Measurements from ENCODE around the gene STK40. TPM values are rescaled to one million over a fixed set of nuclear protein-coding genes. Genes with fewer than 3 reads are reported as not detected.

The STK40 gene
- total RNA-seq, 2 donors from 2014 or later, result 30.8 to 111 TPM

GRCh38 chr1:36384542-36385409 is 948 bp downstream of the STK40 start:
- Histone ChIP-seq H3K4me1 (replicated peaks) (peaks cover 19% of the 10 kb centered on the region), H3K4me3 (peak overlapping the region; percentile 81 to 96), H3K27me3 (replicated peaks; ENCODE audit: insufficient read depth) (no peaks in the 10 kb centered on the region), H3K9me3 (no peaks in the 10 kb centered on the region), H3K36me3 (no peaks in the 10 kb centered on the region), H3K27ac (peak overlapping the region; percentile 98 to 99)
- intact Hi-C loops (cut with DNase I), result loop anchor here (5.0 kb wide), 1 partner anchor 227 kb away; the partner anchor contains the start of gene MAP7D1
- WGBS, result under 1% methylated on average over 25 of the region's 25 CpGs
- peak; percentile 51 for TF ChIP-seq POLR2A (IDR thresholded peaks at IDR 0.05)
- TF ChIP-seq CTCF (IDR thresholded peaks at IDR 0.05), result no peak
- TF ChIP-seq POLR2AphosphoS5 (IDR thresholded peaks at IDR 0.05), result peak; percentile 44
- DNase-seq (ENCODE audit: low spot score), result peak; percentile 74

- H3K4me1 ChIP-seq (replicated peaks), result peaks cover 19% of the 10 kb centered on the region
- intact Hi-C loops (cut with DNase I), result no loop called here
- H3K36me3 ChIP-seq, result no peaks in the 10 kb centered on the region
- no peaks in the 10 kb centered on the region for H3K9me3 ChIP-seq
- TF ChIP-seq POLR2A (IDR thresholded peaks at IDR 0.05), result no peak
- TF ChIP-seq CTCF (IDR thresholded peaks at IDR 0.05), result no peak
- no peak for TF ChIP-seq POLR2AphosphoS5 (IDR thresholded peaks at IDR 0.05)
- H3K4me3 ChIP-seq, result no peak overlapping the region
- H3K27ac ChIP-seq, result no peak overlapping the region
- DNase-seq (ENCODE audit: low spot score), result no peak
- H3K27me3 ChIP-seq (replicated peaks; ENCODE audit: insufficient read depth), result no peaks in the 10 kb centered on the region
- 94% methylated on average over 4 of the region's 4 CpGs for WGBS
Measured at GRCh38 chr1:36383240-36383639, 2.5 kb downstream of the STK40 start.

GRCh38 chr1:36382669-36383068 is 3.1 kb downstream of the STK40 start:
- WGBS, result 97% methylated on average over 4 of the region's 4 CpGs
- no peak overlapping the region for H3K27ac ChIP-seq
- H3K9me3 ChIP-seq, result no peaks in the 10 kb centered on the region
- H3K36me3 ChIP-seq, result no peaks in the 10 kb centered on the region
- intact Hi-C loops (cut with DNase I), result no loop called here
- H3K27me3 ChIP-seq (replicated peaks; ENCODE audit: insufficient read depth), result no peaks in the 10 kb centered on the region
- H3K4me3 ChIP-seq, result no peak overlapping the region
- DNase-seq (ENCODE audit: low spot score), result no peak
- TF ChIP-seq POLR2AphosphoS5 (IDR thresholded peaks at IDR 0.05), result no peak
- TF ChIP-seq CTCF (IDR thresholded peaks at IDR 0.05), result no peak
- no peak for TF ChIP-seq POLR2A (IDR thresholded peaks at IDR 0.05)
- H3K4me1 ChIP-seq (replicated peaks), result peaks cover 19% of the 10 kb centered on the region

- DNase-seq (ENCODE audit: low spot score), result no peak
Measured at GRCh38 chr1:36382231-36382630, 3.5 kb downstream of the STK40 start.

More at GRCh38 chr1:36382231-36382630, 3.5 kb downstream of the STK40 start:
- TF ChIP-seq POLR2A (IDR thresholded peaks at IDR 0.05) (no peak), POLR2AphosphoS5 (IDR thresholded peaks at IDR 0.05) (no peak), CTCF (IDR thresholded peaks at IDR 0.05) (no peak)
- Histone ChIP-seq H3K27me3 (replicated peaks; ENCODE audit: insufficient read depth) (no peaks in the 10 kb centered on the region), H3K36me3 (no peaks in the 10 kb centered on the region), H3K27ac (no peak overlapping the region), H3K9me3 (no peaks in the 10 kb centered on the region), H3K4me1 (replicated peaks) (peaks cover 16% of the 10 kb centered on the region), H3K4me3 (no peak overlapping the region)
- 92% methylated on average over 9 of the region's 9 CpGs for WGBS
- intact Hi-C loops (cut with DNase I), result no loop called here
